ENCODE results near the gene ACER1.

The ACER1 gene

GRCh38 chr19:6333439-6333838 lies at the start of gene ACER1:
TSS of gene ACER1 (minus strand) at chr19:6333612. CDS start at chr19:6333551, 61 bp downstream.
- no peak for DNase-seq (ENCODE audit: low read depth in 2 of 2)
- no peak within 1 kb of the TSS for H3K4me3 ChIP-seq (replicated peaks in 1 of 2; ENCODE audit: low read depth in 2 of 2, low read length in 2 of 2)
- TF ChIP-seq CTCF (IDR thresholded peaks at IDR 0.05; ENCODE audit: low read depth, low read length): no peak

- no peak overlapping the region for H3K4me3 ChIP-seq (replicated peaks in 1 of 2; ENCODE audit: low read depth in 2 of 2, low read length in 2 of 2)
- DNase-seq (ENCODE audit: low read depth in 2 of 2): no peak
- no peak for TF ChIP-seq CTCF (IDR thresholded peaks at IDR 0.05; ENCODE audit: low read depth, low read length)
These were observed 49.8 kb upstream of the ACER1 start for GRCh38 chr19:6383188-6383587.

- DNase-seq (ENCODE audit: low read depth in 2 of 2): no peak
- no peak overlapping the region for H3K4me3 ChIP-seq (replicated peaks in 1 of 2; ENCODE audit: low read depth in 2 of 2, low read length in 2 of 2)
- no peak for TF ChIP-seq CTCF (IDR thresholded peaks at IDR 0.05; ENCODE audit: low read depth, low read length)
These were observed 47.8 kb upstream of the ACER1 start for GRCh38 chr19:6381030-6381750.

- TF ChIP-seq CTCF (IDR thresholded peaks at IDR 0.05; ENCODE audit: low read depth, low read length): no peak
- no peak for DNase-seq (ENCODE audit: low read depth in 2 of 2)
- H3K4me3 ChIP-seq (replicated peaks in 1 of 2; ENCODE audit: low read depth in 2 of 2, low read length in 2 of 2): no peak overlapping the region
These were observed 46.3 kb upstream of the ACER1 start for GRCh38 chr19:6379744-6380143.

- no peak for DNase-seq (ENCODE audit: low read depth in 2 of 2)
- no peak for TF ChIP-seq CTCF (IDR thresholded peaks at IDR 0.05; ENCODE audit: low read depth, low read length)
- no peak overlapping the region for H3K4me3 ChIP-seq (replicated peaks in 1 of 2; ENCODE audit: low read depth in 2 of 2, low read length in 2 of 2)
These were observed 45.1 kb upstream of the ACER1 start for GRCh38 chr19:6378486-6378885.

- peak in 1 of 2 donors; percentile 66 for DNase-seq (ENCODE audit: low read depth in 2 of 2)
- TF ChIP-seq CTCF (IDR thresholded peaks at IDR 0.05; ENCODE audit: low read depth, low read length): no peak
These were observed 44.6 kb upstream of the ACER1 start for GRCh38 chr19:6378041-6378440.

More at GRCh38 chr19:6378041-6378440, 44.6 kb upstream of the ACER1 start:
- H3K4me3 ChIP-seq (replicated peaks in 1 of 2; ENCODE audit: low read depth in 2 of 2, low read length in 2 of 2): no peak overlapping the region
